Fibroblast of the aortic adventitia (primary cell): ENCODE results near the gene PTGR1. TPM values are rescaled to one million over a fixed set of nuclear protein-coding genes. Genes with fewer than 3 reads are reported as not detected.
"Not testable (repeated sequence)": the region's sequence is repeated elsewhere in the genome, so short reads cannot be mapped to it uniquely, and the experiment has no call there.

ENCODE experiments used
- DNase-seq: peaks from one replicate; pipeline ENCODE4 v3.0.0-alpha.2; 2010; ENCODE audit warnings: low read depth
- H3K4me3 ChIP-seq: 2 replicates; pipeline ENCODE4 v1.5.1; 2011; ENCODE audit warnings: low read depth, mild to moderate bottlenecking, control low read depth, low read length, moderate library complexity
- total RNA-seq: library from RNA; depleted of rRNA; stranded (reverse); fragments of >200 nt; gene quantifications from 2 replicates; pipeline ENCODE4 v1.2.3, GENCODE V29; 2012; ENCODE audit warnings: low replicate concordance
- TF ChIP-seq, protein P1 (sequence below): IDR thresholded peaks from 2 replicates; pipeline ENCODE4 v1.5.1; 2011; ENCODE audit warnings: mild to moderate bottlenecking, low read length, control low read depth, inconsistent platforms; ENCODE audit not compliant: insufficient read depth

PTGR1 gene
- total RNA-seq, 1 donor = 88.4 TPM

DNA sequence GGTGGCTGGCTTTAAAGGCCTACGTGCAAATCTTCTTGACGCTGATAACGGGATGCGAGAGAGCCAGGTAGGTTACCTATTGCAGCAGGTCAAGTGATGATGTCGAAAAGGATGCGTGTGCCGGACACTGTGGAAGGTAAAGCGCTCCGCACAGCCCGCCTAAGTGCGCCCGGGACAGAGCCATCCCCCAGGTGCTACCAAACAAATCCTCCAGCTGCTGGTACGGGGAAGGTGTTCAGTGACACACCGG lies 31.4 kb upstream of the PTGR1 start:
- peak overlapping the region; percentile 86 for H3K4me3 ChIP-seq
- TF ChIP-seq, protein P1, sequence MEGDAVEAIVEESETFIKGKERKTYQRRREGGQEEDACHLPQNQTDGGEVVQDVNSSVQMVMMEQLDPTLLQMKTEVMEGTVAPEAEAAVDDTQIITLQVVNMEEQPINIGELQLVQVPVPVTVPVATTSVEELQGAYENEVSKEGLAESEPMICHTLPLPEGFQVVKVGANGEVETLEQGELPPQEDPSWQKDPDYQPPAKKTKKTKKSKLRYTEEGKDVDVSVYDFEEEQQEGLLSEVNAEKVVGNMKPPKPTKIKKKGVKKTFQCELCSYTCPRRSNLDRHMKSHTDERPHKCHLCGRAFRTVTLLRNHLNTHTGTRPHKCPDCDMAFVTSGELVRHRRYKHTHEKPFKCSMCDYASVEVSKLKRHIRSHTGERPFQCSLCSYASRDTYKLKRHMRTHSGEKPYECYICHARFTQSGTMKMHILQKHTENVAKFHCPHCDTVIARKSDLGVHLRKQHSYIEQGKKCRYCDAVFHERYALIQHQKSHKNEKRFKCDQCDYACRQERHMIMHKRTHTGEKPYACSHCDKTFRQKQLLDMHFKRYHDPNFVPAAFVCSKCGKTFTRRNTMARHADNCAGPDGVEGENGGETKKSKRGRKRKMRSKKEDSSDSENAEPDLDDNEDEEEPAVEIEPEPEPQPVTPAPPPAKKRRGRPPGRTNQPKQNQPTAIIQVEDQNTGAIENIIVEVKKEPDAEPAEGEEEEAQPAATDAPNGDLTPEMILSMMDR = no peak
- DNase-seq = no peak

DNA sequence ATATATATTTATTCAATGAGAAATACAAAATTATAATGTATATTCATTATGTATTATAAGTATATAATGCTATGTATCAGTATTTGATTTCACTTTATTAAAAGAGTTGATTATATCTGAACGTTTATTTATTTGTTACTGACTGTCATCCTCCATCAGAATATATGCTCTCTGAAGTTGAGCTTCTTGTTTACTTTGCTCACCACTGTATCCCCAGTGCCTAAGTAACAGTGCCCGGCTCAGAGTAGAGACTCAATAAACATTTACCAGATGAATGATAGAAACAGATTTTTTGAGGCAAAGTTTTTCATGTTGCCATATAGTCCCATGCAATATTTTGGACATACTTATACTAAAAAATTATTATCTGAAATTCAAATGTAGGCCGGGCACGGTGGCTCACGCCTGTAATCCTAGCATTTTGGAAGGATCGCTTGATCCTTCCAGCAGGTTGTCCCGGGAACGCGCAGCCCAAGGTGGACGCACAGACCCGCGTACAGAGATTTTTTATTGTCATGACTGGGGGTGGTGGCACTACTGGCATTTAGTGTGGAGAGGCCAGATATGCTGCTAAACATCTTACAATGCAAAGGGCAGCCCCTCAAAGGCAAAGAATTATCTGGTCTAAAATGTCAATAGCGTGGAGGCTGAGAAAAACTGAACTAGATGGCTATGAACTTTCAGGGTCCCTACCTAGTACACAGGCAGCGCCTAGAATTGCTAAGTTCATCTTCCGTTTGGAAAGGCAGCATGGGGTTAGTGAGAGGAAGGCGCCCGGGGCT lies 30.9 kb upstream of the PTGR1 start:
- peak overlapping the region; percentile 86 for H3K4me3 ChIP-seq
- no peak for DNase-seq
- TF ChIP-seq, protein P1 = no peak

DNA sequence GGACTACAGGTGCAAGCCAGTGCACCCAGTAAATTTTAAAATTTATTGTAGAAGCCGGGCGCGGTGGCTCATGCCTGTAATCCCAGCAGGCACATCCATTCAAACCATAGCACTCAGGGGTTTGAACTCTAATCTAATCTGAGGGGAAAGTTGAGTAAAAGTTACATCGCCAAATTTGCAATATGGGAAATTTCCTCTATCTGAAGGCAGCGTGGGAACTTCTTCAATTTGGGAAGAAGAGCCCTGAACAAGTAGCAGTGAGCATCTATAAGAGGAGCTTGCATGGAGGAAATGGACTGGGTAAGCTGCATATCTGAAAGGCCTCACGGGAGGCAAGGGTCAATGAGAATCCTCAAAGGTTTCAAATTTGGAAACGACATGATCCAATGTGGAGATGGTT lies 29.0 kb upstream of the PTGR1 start:
- TF ChIP-seq, protein P1 = no peak
- DNase-seq = no peak
- H3K4me3 ChIP-seq = no peak overlapping the region

DNA sequence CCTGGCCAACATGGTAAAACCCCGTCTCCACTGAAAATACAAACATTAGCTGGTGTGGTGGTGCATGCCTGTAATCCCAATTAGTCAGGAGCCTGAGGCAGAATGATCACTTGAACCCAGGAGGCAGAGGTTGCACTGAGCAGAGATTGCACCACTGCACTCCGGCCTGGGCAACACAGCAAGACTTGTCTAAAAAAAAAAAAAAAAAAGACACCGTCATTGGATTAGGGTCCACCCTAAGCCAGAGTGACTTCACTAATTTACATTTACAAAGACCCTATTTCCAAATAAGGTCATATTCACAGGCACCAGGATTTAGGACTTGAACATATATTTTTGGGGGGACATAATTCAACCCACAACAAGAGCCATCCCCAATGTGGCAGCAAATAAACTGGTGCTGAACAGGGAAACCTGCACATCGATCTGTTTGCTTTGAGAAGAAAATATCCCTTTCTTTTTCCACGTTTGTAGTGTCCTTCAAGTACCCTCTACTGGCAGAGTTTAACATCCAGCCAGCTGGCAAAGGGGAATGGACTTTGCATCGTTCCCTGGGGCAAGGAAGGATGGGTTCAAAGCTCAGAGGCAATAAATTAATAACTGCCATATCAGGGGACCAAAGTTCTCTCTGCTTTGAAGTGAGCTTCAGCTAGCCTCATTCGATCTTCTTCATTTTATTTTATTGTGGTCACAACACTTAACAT lies 28.0 kb upstream of the PTGR1 start:
- no peak for DNase-seq
- no peak overlapping the region for H3K4me3 ChIP-seq
- TF ChIP-seq, protein P1 = no peak

DNA sequence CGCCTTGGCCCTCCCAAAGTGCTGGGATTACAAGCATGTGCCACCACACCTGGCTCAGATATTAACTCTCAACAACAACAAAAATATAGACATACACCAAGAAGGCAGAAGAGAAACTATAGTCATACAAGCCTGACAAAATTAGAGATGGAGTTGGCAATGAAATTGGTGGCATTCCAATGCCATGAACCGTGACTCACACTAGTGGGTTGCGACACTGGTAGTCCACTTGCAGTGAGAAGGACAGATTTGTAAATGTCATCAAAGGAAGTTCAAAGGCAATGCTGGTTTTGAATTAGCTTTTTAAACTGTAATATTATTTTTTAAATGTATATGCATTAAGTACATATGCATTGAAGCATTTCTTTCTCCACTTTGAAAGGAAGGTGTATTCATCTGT lies 23.2 kb upstream of the PTGR1 start:
- peak; percentile 87 for DNase-seq
- H3K4me3 ChIP-seq = no peak overlapping the region

DNA sequence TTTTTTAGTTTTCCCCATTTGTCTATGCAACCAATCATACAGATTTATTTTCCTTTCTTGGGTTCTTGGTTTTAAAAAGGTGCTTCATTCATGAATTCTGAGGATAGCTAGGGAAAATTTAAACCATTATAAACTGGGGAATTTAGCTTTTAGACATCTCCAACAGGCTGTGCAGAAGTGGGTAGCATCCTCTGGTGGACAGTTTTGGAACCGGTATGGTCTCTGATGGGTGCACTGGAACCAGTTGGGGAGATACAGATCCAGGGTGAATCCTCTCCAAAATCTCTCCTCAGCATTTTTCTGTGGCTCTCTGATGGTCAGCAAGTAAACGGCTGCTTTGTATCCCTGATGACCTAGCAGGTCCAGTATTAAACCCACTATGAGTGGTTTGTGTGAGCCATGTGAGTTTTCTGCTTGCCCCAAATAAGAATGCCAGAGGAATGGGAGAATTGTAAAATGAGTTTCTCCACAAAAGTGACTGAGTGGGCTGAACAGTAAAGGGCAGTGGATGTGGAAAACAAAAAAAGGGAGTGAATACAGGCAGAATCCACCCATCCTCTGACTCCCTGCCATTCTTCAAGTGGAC lies 22.5 kb upstream of the PTGR1 start:
- peak; percentile 73 for DNase-seq
- no peak overlapping the region for H3K4me3 ChIP-seq
- TF ChIP-seq, protein P1 = peak; percentile 100

More for the DNA sequence above, 23.2 kb upstream of the PTGR1 start:
- TF ChIP-seq, protein P1 = no peak

DNA sequence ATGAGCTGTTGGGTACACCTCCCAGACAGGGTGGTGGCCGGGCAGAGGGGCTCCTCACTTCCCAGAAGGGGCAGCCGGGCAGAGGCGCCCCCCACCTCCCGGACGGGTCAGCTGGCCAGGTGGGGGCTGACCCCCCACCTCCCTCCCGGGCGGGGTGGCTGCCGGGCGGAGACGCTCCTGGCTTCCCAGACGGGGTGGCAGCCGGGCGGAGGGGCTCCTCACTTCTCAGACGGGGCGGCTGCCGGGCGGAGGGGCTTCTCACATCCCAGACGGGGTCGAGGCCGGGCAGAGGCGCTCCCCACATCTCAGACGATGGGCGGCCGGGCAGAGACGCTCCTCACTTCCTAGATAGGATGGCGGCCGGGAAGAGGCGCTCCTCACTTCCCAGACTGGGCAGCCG lies 17.9 kb upstream of the PTGR1 start:
- not testable (repeated sequence) for DNase-seq, H3K4me3 ChIP-seq
